NCI-H524 treated with DMSO at 0.1 percent for 48 hours (cell line): ENCODE data around the gene CD6.
"Not testable (repeated sequence)": the region's sequence is repeated elsewhere in the genome, so short reads cannot be mapped to it uniquely, and the experiment has no call there.

ENCODE experiments used
- DNase-seq: peaks from one replicate; lab custom pipeline; 2025; lab: John Stamatoyannopoulos, UW

CD6 gene

GRCh38 chr11:60953781-60954180 is 17.7 kb upstream of the CD6 start:
- DNase-seq = no peak

GRCh38 chr11:60954421-60954820 is 17.1 kb upstream of the CD6 start:
- DNase-seq = no peak

GRCh38 chr11:60955571-60955970 is 15.9 kb upstream of the CD6 start:
- no peak for DNase-seq

GRCh38 chr11:60957188-60957587 is 14.3 kb upstream of the CD6 start:
- DNase-seq = no peak

GRCh38 chr11:60959431-60959830 is 12.0 kb upstream of the CD6 start:
- no peak for DNase-seq

- no peak for DNase-seq
Measured at GRCh38 chr11:60960405-60960804, 11.1 kb upstream of the CD6 start.

GRCh38 chr11:60964801-60965200 is 6.7 kb upstream of the CD6 start:
- DNase-seq = no peak

GRCh38 chr11:60966890-60967289 is 4.6 kb upstream of the CD6 start:
- no peak for DNase-seq

- DNase-seq = no peak
Measured at GRCh38 chr11:60968223-60968622, 3.3 kb upstream of the CD6 start.

- DNase-seq = no peak
Measured at GRCh38 chr11:60970369-60970774, 1.1 kb upstream of the CD6 start.

- DNase-seq = no peak
Measured at GRCh38 chr11:60970890-60971289, 590 bp upstream of the CD6 start.

- no peak for DNase-seq
Measured at GRCh38 chr11:60972182-60973030, 926 bp downstream of the CD6 start.

GRCh38 chr11:60973699-60974098 is 2.2 kb downstream of the CD6 start:
- DNase-seq = no peak

GRCh38 chr11:60974316-60974715 is 2.8 kb downstream of the CD6 start:
- DNase-seq = not testable (repeated sequence)

- DNase-seq = no peak
Measured at GRCh38 chr11:60974726-60975125, 3.2 kb downstream of the CD6 start.

- no peak for DNase-seq
Measured at GRCh38 chr11:60977224-60977623, 5.7 kb downstream of the CD6 start.

GRCh38 chr11:60977836-60978235 is 6.4 kb downstream of the CD6 start:
- no peak for DNase-seq

GRCh38 chr11:60978546-60979380 is 7.3 kb downstream of the CD6 start:
- DNase-seq = no peak

GRCh38 chr11:60981515-60981914 is 10.0 kb downstream of the CD6 start:
- no peak for DNase-seq

GRCh38 chr11:60982184-60982583 is 10.7 kb downstream of the CD6 start:
- no peak for DNase-seq

GRCh38 chr11:60984149-60984548 is 12.7 kb downstream of the CD6 start:
- DNase-seq = no peak

- DNase-seq = no peak
Measured at GRCh38 chr11:60984636-60985035, 13.2 kb downstream of the CD6 start.

GRCh38 chr11:60985501-60985900 is 14.0 kb downstream of the CD6 start:
- DNase-seq = no peak
